ES-I3 (cell line): ENCODE results near the gene GAREM1.
"Not testable (repeated sequence)": the region's sequence is repeated elsewhere in the genome, so short reads cannot be mapped to it uniquely, and the experiment has no call there.

Experiments used
- H3K36me3 ChIP-seq: 2 replicates; pipeline ENCODE4 v1.6.1; 2013; ENCODE audit warnings: mild to moderate bottlenecking, low read length, control low read depth, moderate library complexity; ENCODE audit not compliant: insufficient read depth
- H3K4me1 ChIP-seq: 2 replicates; pipeline ENCODE4 v1.6.1; 2013; ENCODE audit warnings: mild to moderate bottlenecking, control low read depth, low read length; ENCODE audit not compliant: insufficient read depth
- H3K9ac ChIP-seq: 2 replicates; pipeline ENCODE4 v1.6.1; 2013; ENCODE audit warnings: low read depth, mild to moderate bottlenecking, low read length, moderate library complexity
- H3K9me3 ChIP-seq: 2 replicates; pipeline ENCODE4 v1.6.1; 2013; ENCODE audit warnings: mild to moderate bottlenecking, low read length, moderate library complexity; ENCODE audit not compliant: control insufficient read depth, insufficient read depth

GAREM1 gene

GRCh38 chr18:32301361-32301760 lies 169.3 kb downstream of the GAREM1 start:
- Histone ChIP-seq H3K9ac (no peak overlapping the region), H3K4me1 (no peaks in the 10 kb centered on the region), H3K36me3 (no peaks in the 10 kb centered on the region)

GRCh38 chr18:32300914-32301313 lies 169.8 kb downstream of the GAREM1 start:
- Histone ChIP-seq H3K36me3 (no peaks in the 10 kb centered on the region), H3K9ac (no peak overlapping the region), H3K9me3 (no peaks in the 10 kb centered on the region), H3K4me1 (no peaks in the 10 kb centered on the region)

More at GRCh38 chr18:32301361-32301760, 169.3 kb downstream of the GAREM1 start:
- H3K9me3 ChIP-seq = no peaks in the 10 kb centered on the region

- no peaks in the 10 kb centered on the region for H3K4me1 ChIP-seq
- H3K36me3 ChIP-seq = no peaks in the 10 kb centered on the region
- no peaks in the 10 kb centered on the region for H3K9me3 ChIP-seq
- no peak overlapping the region for H3K9ac ChIP-seq
These were observed 171.2 kb downstream of the GAREM1 start for GRCh38 chr18:32299484-32299883.

GRCh38 chr18:32298171-32298667 lies 172.5 kb downstream of the GAREM1 start:
- Histone ChIP-seq H3K4me1 (no peaks in the 10 kb centered on the region), H3K9ac (no peak overlapping the region), H3K36me3 (no peaks in the 10 kb centered on the region), H3K9me3 (no peaks in the 10 kb centered on the region)

GRCh38 chr18:32297579-32298170 lies 173.0 kb downstream of the GAREM1 start:
- no peaks in the 10 kb centered on the region for H3K4me1 ChIP-seq
- no peaks in the 10 kb centered on the region for H3K36me3 ChIP-seq
- H3K9me3 ChIP-seq = no peaks in the 10 kb centered on the region
- H3K9ac ChIP-seq = no peak overlapping the region

- Histone ChIP-seq H3K36me3 (no peaks in the 10 kb centered on the region), H3K9me3 (no peaks in the 10 kb centered on the region), H3K9ac (no peak overlapping the region), H3K4me1 (no peaks in the 10 kb centered on the region)
These were observed 173.8 kb downstream of the GAREM1 start for GRCh38 chr18:32296851-32297250.

GRCh38 chr18:32295604-32296003 lies 175.1 kb downstream of the GAREM1 start:
- Histone ChIP-seq H3K36me3 (no peaks in the 10 kb centered on the region), H3K9ac (no peak overlapping the region), H3K9me3 (no peaks in the 10 kb centered on the region), H3K4me1 (no peaks in the 10 kb centered on the region)

GRCh38 chr18:32293107-32293506 lies 177.6 kb downstream of the GAREM1 start:
- Histone ChIP-seq H3K9me3 (no peaks in the 10 kb centered on the region), H3K36me3 (no peaks in the 10 kb centered on the region), H3K9ac (no peak overlapping the region), H3K4me1 (no peaks in the 10 kb centered on the region)

GRCh38 chr18:32291623-32292022 lies 179.1 kb downstream of the GAREM1 start:
- H3K36me3 ChIP-seq, H3K4me1 ChIP-seq, H3K9ac ChIP-seq, H3K9me3 ChIP-seq: not testable (repeated sequence)

- H3K36me3 ChIP-seq = no peaks in the 10 kb centered on the region
- no peak overlapping the region for H3K9ac ChIP-seq
- H3K9me3 ChIP-seq = no peaks in the 10 kb centered on the region
- H3K4me1 ChIP-seq = no peaks in the 10 kb centered on the region
These were observed 179.9 kb downstream of the GAREM1 start for GRCh38 chr18:32290810-32291209.

- Histone ChIP-seq H3K4me1 (no peaks in the 10 kb centered on the region), H3K36me3 (no peaks in the 10 kb centered on the region), H3K9ac (no peak overlapping the region), H3K9me3 (no peaks in the 10 kb centered on the region)
These were observed 181.1 kb downstream of the GAREM1 start for GRCh38 chr18:32289483-32290075.

GRCh38 chr18:32287873-32288272 lies 182.8 kb downstream of the GAREM1 start:
- Histone ChIP-seq H3K9me3 (no peaks in the 10 kb centered on the region), H3K9ac (no peak overlapping the region), H3K36me3 (no peaks in the 10 kb centered on the region), H3K4me1 (no peaks in the 10 kb centered on the region)

- H3K9me3 ChIP-seq = no peaks in the 10 kb centered on the region
- H3K4me1 ChIP-seq = no peaks in the 10 kb centered on the region
- no peak overlapping the region for H3K9ac ChIP-seq
- no peaks in the 10 kb centered on the region for H3K36me3 ChIP-seq
These were observed 183.4 kb downstream of the GAREM1 start for GRCh38 chr18:32287249-32287648.

GRCh38 chr18:32286749-32287148 lies 183.9 kb downstream of the GAREM1 start:
- Histone ChIP-seq H3K36me3 (no peaks in the 10 kb centered on the region), H3K4me1 (no peaks in the 10 kb centered on the region), H3K9ac (no peak overlapping the region), H3K9me3 (no peaks in the 10 kb centered on the region)

GRCh38 chr18:32284284-32284683 lies 186.4 kb downstream of the GAREM1 start:
- Histone ChIP-seq H3K4me1 (no peaks in the 10 kb centered on the region; the same call in 1 of the 2 replicates), H3K9me3 (no peaks in the 10 kb centered on the region), H3K36me3 (no peaks in the 10 kb centered on the region), H3K9ac (no peak overlapping the region)
